GM21390 (cell line): Measurements from ENCODE around the gene KLF16.

ENCODE experiments used
- ATAC-seq: cut with Tn5 transposase; IDR thresholded peaks from one replicate; pipeline ENCODE4 v1.9.1; 2021; ENCODE audit not compliant: unreplicated experiment

The KLF16 gene

DNA sequence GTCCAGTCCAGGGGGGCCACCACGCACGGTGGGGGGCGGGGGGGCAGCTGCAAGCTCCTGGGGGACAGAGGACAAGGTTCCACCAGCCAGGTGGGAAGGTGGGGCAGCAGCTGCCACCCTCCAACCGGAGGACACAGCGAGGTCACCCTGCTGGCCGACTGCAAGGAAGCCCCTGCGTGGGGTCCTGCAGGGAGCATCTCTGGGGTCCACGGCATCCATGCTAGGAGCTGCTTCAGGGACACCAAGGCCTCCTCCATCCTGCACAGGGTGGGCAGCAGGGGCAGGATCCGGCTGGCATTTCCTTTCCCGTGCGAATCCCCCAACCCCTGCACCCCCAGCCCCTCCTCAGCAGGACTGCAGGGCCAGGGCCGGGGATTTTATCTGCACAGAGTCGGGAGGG lies 8.3 kb upstream of the KLF16 start:
- no peak for ATAC-seq

DNA sequence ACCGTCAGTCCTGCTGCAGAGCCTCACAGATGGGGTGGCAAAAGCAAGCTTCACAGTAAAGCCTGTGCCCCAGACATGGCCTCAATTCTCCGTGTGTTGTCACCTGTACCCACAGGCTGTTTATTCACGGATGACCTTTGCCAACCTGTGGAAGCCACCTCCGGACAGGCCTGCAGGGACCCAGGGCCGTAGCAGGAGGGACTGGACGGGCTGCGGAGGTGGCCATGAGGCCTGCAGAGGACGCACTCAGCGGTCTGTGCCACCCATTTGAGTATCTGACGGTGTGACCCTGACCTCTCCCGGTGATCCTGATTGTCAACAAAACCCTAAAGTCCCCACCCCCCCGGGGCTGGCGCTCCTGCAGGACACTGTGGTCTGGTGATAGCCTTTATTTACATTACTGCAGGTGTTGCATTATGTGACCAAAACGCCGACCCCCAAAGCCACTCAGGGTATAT lies 7.8 kb upstream of the KLF16 start:
- ATAC-seq = no peak

DNA sequence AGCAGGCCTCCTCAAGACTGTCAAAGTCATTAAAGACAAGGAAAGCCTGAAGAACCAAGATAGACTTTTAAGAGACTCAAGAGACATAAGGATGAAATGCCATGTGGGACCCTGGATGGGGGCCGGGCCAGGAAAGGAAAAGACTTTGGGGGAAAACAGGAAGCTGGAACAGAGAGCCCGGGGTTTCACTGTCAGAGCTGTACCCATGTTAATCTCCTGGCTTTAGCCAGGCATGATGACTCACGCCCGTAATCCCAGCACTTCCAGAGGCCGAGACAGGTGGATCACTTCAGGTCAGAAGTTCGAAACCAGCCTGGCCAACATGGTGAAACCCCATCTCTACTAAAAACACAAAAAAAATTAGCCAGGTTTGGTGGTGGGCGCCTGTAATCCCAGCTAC lies 5.6 kb upstream of the KLF16 start:
- no peak for ATAC-seq

DNA sequence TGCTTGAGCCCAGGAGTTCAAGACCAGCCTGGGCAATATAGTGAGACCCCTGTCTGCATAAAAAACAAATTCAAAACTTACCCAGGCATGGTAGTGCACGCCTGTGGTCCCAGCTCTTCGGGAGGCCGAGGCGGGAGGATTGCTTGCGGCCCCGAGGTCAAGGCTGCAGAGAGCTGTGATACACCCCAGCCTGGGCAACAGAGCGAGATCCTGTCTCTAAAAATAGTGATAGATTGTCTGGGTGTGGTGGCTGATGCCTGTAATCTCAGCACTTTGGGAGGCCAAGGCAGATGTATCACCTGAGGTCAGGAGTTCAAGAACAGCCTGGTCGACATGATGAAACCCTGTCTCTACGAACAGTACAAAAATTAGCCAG lies 4.0 kb upstream of the KLF16 start:
- no peak for ATAC-seq

- no peak for ATAC-seq
Observed at GRCh38 chr19:1866693-1867348, 3.4 kb upstream of the KLF16 start.

- no peak for ATAC-seq
Observed at GRCh38 chr19:1865172-1866010, 2.0 kb upstream of the KLF16 start.

GRCh38 chr19:1864480-1865171 lies 1.2 kb upstream of the KLF16 start:
- ATAC-seq = no peak

DNA sequence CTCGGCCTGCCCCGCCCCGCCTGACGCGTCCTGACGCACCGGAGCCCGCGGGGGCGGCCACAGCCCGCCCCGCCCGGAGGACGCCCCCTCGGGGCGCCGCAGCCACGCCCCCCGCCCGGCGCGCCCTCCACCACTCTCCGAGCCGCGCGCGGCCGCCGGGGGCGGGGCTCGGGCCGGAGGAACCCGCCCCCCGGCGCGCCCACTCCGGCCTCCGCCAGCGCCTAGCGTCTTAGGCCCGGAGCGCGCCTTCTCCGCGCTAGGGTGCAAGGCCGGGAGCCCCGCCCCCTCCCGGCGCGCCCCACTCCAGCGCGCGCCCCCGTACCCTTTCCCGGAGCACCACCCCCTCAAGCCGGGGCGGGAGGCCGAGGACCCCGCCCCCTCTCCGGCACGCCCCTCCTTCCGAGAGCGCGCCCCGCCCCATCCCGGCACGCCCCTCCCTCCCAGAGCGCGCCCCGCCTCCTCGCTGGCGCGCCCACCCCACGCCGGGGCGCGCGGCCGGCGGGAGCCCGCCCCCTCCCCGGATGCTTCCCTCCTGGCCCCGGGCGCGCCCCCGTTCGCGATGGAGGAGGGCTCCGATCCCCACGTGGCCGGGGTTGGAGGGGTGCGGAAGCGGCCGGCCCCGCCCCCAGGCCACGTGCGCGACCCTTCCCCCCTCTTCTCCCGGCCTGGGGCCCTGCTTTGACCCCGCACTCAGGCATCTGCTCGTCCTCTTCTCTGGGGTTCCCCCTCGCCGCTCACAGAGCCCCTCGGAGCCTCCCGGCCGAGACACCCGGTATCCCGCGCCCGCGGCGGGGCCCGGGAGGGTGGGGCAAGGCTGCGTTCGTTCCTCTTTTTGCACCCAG lies 480 bp upstream of the KLF16 start:
- ATAC-seq = peak; percentile 56

- ATAC-seq = no peak
Observed at GRCh38 chr19:1862424-1863327, 703 bp downstream of the KLF16 start.

DNA sequence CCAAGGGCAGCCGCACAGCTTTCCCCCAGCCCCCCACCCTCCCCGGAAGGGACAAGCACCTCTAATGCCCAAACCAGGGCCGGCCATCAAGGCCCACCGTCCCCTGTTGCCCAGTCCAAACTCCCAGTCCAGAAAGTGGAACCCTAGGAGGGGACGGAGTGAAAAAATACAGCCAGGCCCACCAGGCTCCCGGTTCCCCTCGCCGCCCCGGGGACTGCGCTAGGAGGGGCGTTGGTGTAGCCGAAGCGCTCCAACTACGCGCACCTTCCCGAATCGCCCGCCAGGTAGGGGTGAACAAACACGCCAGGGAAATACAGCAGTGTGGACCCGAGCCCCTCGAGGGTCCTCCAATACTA lies 1.3 kb downstream of the KLF16 start:
- no peak for ATAC-seq

GRCh38 chr19:1861599-1862031 lies 1.8 kb downstream of the KLF16 start:
- ATAC-seq = no peak

DNA sequence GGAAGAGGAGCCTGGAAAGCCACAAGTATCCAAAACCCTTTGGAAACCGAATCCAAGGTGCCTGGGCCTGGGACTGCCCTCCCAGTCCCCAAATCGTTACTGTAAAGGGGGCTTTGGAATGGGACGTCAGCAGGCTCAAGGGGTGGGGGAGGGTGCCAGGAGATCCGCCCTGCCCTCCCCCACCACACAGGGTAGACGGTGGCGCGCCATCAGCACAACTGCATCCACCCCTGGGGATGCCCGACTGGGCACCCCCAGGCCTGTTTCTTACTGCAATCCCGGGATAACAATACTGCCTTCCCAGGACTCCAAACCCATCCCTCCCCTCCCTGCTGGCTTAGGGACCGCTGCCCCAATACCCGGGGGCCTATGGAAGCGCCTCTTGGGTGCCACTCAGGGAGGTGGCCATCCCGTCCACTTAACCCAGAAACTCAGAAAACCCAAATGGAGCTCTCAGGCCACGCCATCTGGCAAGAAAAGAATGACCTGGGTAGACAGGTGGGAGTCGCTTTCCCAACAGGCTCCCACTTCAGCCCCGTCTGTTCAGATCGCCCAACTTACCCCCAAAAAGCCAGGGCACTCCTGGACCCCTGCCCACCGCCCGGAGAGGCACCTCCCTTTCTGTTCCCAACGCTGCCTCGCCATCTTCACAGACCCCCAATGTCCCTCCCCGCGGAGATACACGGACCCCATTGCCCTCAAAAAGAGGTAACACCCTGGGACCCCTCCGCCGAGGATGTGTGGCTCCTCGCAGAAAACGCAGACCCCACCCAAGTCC lies 2.4 kb downstream of the KLF16 start:
- ATAC-seq = no peak

- ATAC-seq = no peak
Observed at GRCh38 chr19:1860042-1860775, 3.2 kb downstream of the KLF16 start.

DNA sequence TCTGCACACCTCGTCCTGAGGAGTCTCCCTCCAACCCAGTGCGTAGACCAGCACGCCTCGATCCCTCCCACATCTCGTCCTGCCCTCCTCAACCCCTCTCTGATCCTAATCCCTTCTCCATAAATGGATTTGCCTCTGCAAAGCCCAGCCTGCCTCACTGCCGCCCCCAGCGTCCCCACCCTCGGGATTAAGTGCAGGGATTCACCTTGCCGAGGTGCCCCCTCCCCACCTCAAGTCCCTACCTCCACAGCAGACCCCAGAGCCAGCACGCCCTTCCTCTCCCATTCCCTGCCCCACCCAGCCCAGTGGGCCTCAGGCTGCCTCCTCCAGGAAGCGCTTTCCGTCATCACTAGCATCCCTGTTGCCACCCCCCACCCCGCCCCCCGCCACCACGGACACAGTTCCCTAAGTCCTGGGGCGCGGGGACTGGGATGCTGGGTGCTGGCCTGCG lies 4.0 kb downstream of the KLF16 start:
- no peak for ATAC-seq

- ATAC-seq = no peak
Observed at GRCh38 chr19:1858412-1859081, 4.8 kb downstream of the KLF16 start.

DNA sequence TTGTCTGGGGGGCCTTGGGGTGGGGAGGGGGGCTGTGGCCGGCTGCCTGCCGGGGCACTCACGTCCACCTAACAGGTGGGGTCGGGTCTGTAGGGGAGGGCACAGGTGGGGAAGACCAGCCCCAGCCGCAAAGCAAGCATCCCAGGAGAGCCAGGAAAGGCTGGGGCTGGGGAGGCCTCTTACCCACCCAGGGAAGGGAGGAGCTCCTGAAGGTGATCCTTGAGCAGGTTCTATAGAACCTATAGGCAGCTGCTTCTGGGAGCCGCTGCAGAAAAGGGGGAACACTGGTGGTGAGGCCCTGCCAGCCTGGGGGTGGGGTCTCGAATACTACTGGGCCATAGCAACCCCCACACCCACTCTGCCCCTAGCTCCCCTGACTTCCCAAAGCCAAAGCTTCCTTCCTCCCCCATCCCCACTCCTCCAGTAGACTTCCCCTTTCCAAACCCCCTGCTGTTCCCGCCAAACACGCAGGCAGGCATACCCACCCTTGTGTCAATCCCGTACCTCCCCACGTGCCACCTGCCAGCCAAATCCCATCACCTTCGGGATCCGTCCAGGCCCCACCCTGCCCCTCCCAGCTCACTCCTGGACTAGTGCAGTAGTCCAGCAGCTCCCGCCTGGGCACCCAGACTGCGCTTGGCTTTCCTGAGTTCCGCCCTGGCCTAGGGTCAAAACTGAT lies 5.6 kb downstream of the KLF16 start:
- no peak for ATAC-seq
